ENCODE results near the gene SVIL. TPM values are rescaled to one million over a fixed set of nuclear protein-coding genes. Genes with fewer than 3 reads are reported as not detected.
"Not testable (repeated sequence)": the region's sequence is repeated elsewhere in the genome, so short reads cannot be mapped to it uniquely, and the experiment has no call there.

The SVIL gene
- total and polyA plus RNA-seq, 4 experiments from 2014 or later, result 1.1 to 31.2 (median 22.0) TPM

GRCh38 chr10:29522061-29522855 lies 112.5 kb downstream of the SVIL start:
- DNase-seq, result no peak
- H3K27me3 ChIP-seq (ENCODE audit: insufficient read depth, low read length), result no peaks in the 10 kb centered on the region
- H3K27ac Mint-ChIP-seq, result peak overlapping the region in 1 of 7 donors; percentile 57
- POLR2A ChIA-PET (ENCODE audit: partially characterized antibody), result no interaction called here
- peaks cover 22% of the 10 kb centered on the region for H3K36me3 ChIP-seq (ENCODE audit: insufficient read depth, low read length)
- no peak overlapping the region for H3K4me3 Mint-ChIP-seq
- CTCF ChIA-PET (ENCODE audit: partially characterized antibody), result interaction anchor here (1.1 to 3.2 kb wide), 2 partner anchors 9 to 26 kb away, joined by 5 to 14 read pairs; no protein-coding TSS in a partner anchor
- H3K4me1 ChIP-seq (ENCODE audit: insufficient read depth, low read length), result no peaks in the 10 kb centered on the region
- H3K9me3 ChIP-seq (ENCODE audit: control insufficient read depth in 1 of 2, low read length in 2 of 2), result no peaks in the 10 kb centered on the region
- H3K4me1 Mint-ChIP-seq, result peaks cover 0 to 2% (median under 1%) of the 10 kb centered on the region in 4 donors
- H3K27ac ChIP-seq (ENCODE audit: low read depth, low read length), result no peak overlapping the region
- H3K27me3 Mint-ChIP-seq, result no peaks in the 10 kb centered on the region
- H3K9me3 Mint-ChIP-seq, result no peaks in the 10 kb centered on the region
- intact Hi-C loops (cut with micrococcal nuclease), result loop anchor here (5.0 kb wide), 1 partner anchor 215 kb away; no protein-coding TSS in a partner anchor
- H3K36me3 Mint-ChIP-seq, result peaks cover 64 to 71% of the 10 kb centered on the region in 2 donors
- H3K4me3 ChIP-seq (ENCODE audit: low read length in 2 of 2), result no peak overlapping the region

- Mint-ChIP-seq H3K9me3 (no peaks in the 10 kb centered on the region), H3K27ac (no peak overlapping the region), H3K27me3 (no peaks in the 10 kb centered on the region), H3K4me1 (peaks cover 0 to 1% (median 0%) of the 10 kb centered on the region in 4 donors), H3K36me3 (peaks cover 59 to 68% of the 10 kb centered on the region in 2 donors), H3K4me3 (no peak overlapping the region)
- no peaks in the 10 kb centered on the region for H3K9me3 ChIP-seq (ENCODE audit: control insufficient read depth in 1 of 2, low read length in 2 of 2)
- H3K27ac ChIP-seq (ENCODE audit: low read depth, low read length), result no peak overlapping the region
- peaks cover 22% of the 10 kb centered on the region for H3K36me3 ChIP-seq (ENCODE audit: insufficient read depth, low read length)
- CTCF ChIA-PET (ENCODE audit: partially characterized antibody), result interaction anchor here (0.7 to 0.8 kb wide), 2 partner anchors 21 to 23 kb away, joined by 3 read pairs; no protein-coding TSS in a partner anchor
- POLR2A ChIA-PET (ENCODE audit: partially characterized antibody), result no interaction called here
- H3K4me3 ChIP-seq (ENCODE audit: low read length in 2 of 2), result no peak overlapping the region
- no peak for DNase-seq
- intact Hi-C loops (cut with micrococcal nuclease), result loop anchor here (5.0 kb wide), 1 partner anchor 218 kb away; no protein-coding TSS in a partner anchor
- no peaks in the 10 kb centered on the region for H3K27me3 ChIP-seq (ENCODE audit: insufficient read depth, low read length)
- no peaks in the 10 kb centered on the region for H3K4me1 ChIP-seq (ENCODE audit: insufficient read depth, low read length)
These were observed 115.1 kb downstream of the SVIL start for GRCh38 chr10:29519659-29520058.

GRCh38 chr10:29517352-29517923 lies 117.3 kb downstream of the SVIL start:
- POLR2A ChIA-PET (ENCODE audit: partially characterized antibody), result no interaction called here
- intact Hi-C loops (cut with micrococcal nuclease), result no loop called here

GRCh38 chr10:29516309-29516932 lies 118.3 kb downstream of the SVIL start:
- H3K27me3 ChIP-seq (ENCODE audit: insufficient read depth, low read length); H3K27me3 Mint-ChIP-seq; intact Hi-C loops (cut with micrococcal nuclease); H3K4me3 ChIP-seq (ENCODE audit: low read length in 2 of 2); H3K4me3 Mint-ChIP-seq; H3K4me1 Mint-ChIP-seq; H3K9me3 ChIP-seq (ENCODE audit: control insufficient read depth in 1 of 2, low read length in 2 of 2); DNase-seq; H3K9me3 Mint-ChIP-seq; H3K4me1 ChIP-seq (ENCODE audit: insufficient read depth, low read length); H3K27ac ChIP-seq (ENCODE audit: low read depth, low read length); H3K36me3 ChIP-seq (ENCODE audit: insufficient read depth, low read length); H3K27ac Mint-ChIP-seq; POLR2A ChIA-PET (ENCODE audit: partially characterized antibody): not testable (repeated sequence)
- H3K36me3 Mint-ChIP-seq, result peaks cover 39 to 49% of the 10 kb centered on the region in 2 donors
- CTCF ChIA-PET (ENCODE audit: partially characterized antibody), result interaction anchor here (1.2 kb wide), 1 partner anchor 20 kb away, joined by 4 read pairs; no protein-coding TSS in a partner anchor

More at GRCh38 chr10:29517352-29517923, 117.3 kb downstream of the SVIL start:
- Mint-ChIP-seq H3K36me3 (peaks cover 42 to 54% of the 10 kb centered on the region in 2 donors), H3K4me1 (peaks cover 0 to 4% (median 2%) of the 10 kb centered on the region in 4 donors), H3K9me3 (no peaks in the 10 kb centered on the region), H3K4me3 (no peak overlapping the region), H3K27ac (no peak overlapping the region), H3K27me3 (no peaks in the 10 kb centered on the region)
- CTCF ChIA-PET (ENCODE audit: partially characterized antibody), result interaction anchor here (1.1 to 1.2 kb wide), 2 partner anchors 21 to 217 kb away, joined by 3 read pairs; no protein-coding TSS in a partner anchor
- Histone ChIP-seq H3K36me3 (ENCODE audit: insufficient read depth, low read length) (peaks cover 5% of the 10 kb centered on the region), H3K27me3 (ENCODE audit: insufficient read depth, low read length) (no peaks in the 10 kb centered on the region), H3K4me1 (ENCODE audit: insufficient read depth, low read length) (no peaks in the 10 kb centered on the region), H3K9me3 (ENCODE audit: control insufficient read depth in 1 of 2, low read length in 2 of 2) (no peaks in the 10 kb centered on the region), H3K27ac (ENCODE audit: low read depth, low read length) (no peak overlapping the region), H3K4me3 (ENCODE audit: low read length in 2 of 2) (no peak overlapping the region)
- DNase-seq, result no peak

- H3K4me3 Mint-ChIP-seq; H3K27ac ChIP-seq (ENCODE audit: low read depth, low read length); intact Hi-C loops (cut with micrococcal nuclease); DNase-seq; POLR2A ChIA-PET (ENCODE audit: partially characterized antibody); H3K27me3 Mint-ChIP-seq; H3K4me1 Mint-ChIP-seq; H3K27me3 ChIP-seq (ENCODE audit: insufficient read depth, low read length); H3K9me3 Mint-ChIP-seq; H3K4me3 ChIP-seq (ENCODE audit: low read length in 2 of 2); H3K9me3 ChIP-seq (ENCODE audit: control insufficient read depth in 1 of 2, low read length in 2 of 2); H3K36me3 ChIP-seq (ENCODE audit: insufficient read depth, low read length); H3K4me1 ChIP-seq (ENCODE audit: insufficient read depth, low read length): not testable (repeated sequence)
- Mint-ChIP-seq H3K36me3 (peaks cover 35 to 46% of the 10 kb centered on the region in 2 donors), H3K27ac (peak overlapping the region in 1 of 7 donors; percentile 37)
- CTCF ChIA-PET (ENCODE audit: partially characterized antibody), result interaction anchor here (1.2 kb wide), 1 partner anchor 20 kb away, joined by 4 read pairs; no protein-coding TSS in a partner anchor
These were observed 118.9 kb downstream of the SVIL start for GRCh38 chr10:29515879-29516278.

GRCh38 chr10:29515104-29515503 lies 119.7 kb downstream of the SVIL start:
- POLR2A ChIA-PET (ENCODE audit: partially characterized antibody); DNase-seq; H3K9me3 ChIP-seq (ENCODE audit: control insufficient read depth in 1 of 2, low read length in 2 of 2); H3K27me3 Mint-ChIP-seq; H3K4me1 ChIP-seq (ENCODE audit: insufficient read depth, low read length); H3K27me3 ChIP-seq (ENCODE audit: insufficient read depth, low read length); H3K36me3 ChIP-seq (ENCODE audit: insufficient read depth, low read length); H3K4me3 Mint-ChIP-seq; H3K4me1 Mint-ChIP-seq; H3K4me3 ChIP-seq (ENCODE audit: low read length in 2 of 2); intact Hi-C loops (cut with micrococcal nuclease); H3K27ac ChIP-seq (ENCODE audit: low read depth, low read length); H3K9me3 Mint-ChIP-seq: not testable (repeated sequence)
- Mint-ChIP-seq H3K36me3 (peaks cover 31 to 42% of the 10 kb centered on the region in 2 donors), H3K27ac (peak overlapping the region in 1 of 7 donors; percentile 14)
- CTCF ChIA-PET (ENCODE audit: partially characterized antibody), result interaction anchor here (0.9 to 2.8 kb wide), 6 partner anchors 9 to 143 kb away, joined by 3 to 10 read pairs (median 4); no protein-coding TSS in a partner anchor

- intact Hi-C loops (cut with micrococcal nuclease), result no loop called here
- ChIA-PET CTCF (ENCODE audit: partially characterized antibody) (interaction anchor here (1.0 to 3.2 kb wide), 7 partner anchors 9 to 144 kb away, joined by 3 to 15 read pairs (median 8); no protein-coding TSS in a partner anchor), POLR2A (ENCODE audit: partially characterized antibody) (no interaction called here)
- H3K36me3 ChIP-seq (ENCODE audit: insufficient read depth, low read length), result no peaks in the 10 kb centered on the region
- peaks cover 0 to 4% (median 1%) of the 10 kb centered on the region in 4 donors for H3K4me1 Mint-ChIP-seq
- H3K27ac ChIP-seq (ENCODE audit: low read depth, low read length), result no peak overlapping the region
- no peak for DNase-seq
- H3K27ac Mint-ChIP-seq, result no peak overlapping the region
- no peaks in the 10 kb centered on the region for H3K9me3 ChIP-seq (ENCODE audit: control insufficient read depth in 1 of 2, low read length in 2 of 2)
- no peaks in the 10 kb centered on the region for H3K9me3 Mint-ChIP-seq
- no peak overlapping the region for H3K4me3 ChIP-seq (ENCODE audit: low read length in 2 of 2)
- no peaks in the 10 kb centered on the region for H3K4me1 ChIP-seq (ENCODE audit: insufficient read depth, low read length)
- H3K27me3 ChIP-seq (ENCODE audit: insufficient read depth, low read length), result no peaks in the 10 kb centered on the region
- no peaks in the 10 kb centered on the region for H3K27me3 Mint-ChIP-seq
- H3K4me3 Mint-ChIP-seq, result no peak overlapping the region
- H3K36me3 Mint-ChIP-seq, result peaks cover 26 to 38% of the 10 kb centered on the region in 2 donors
These were observed 120.5 kb downstream of the SVIL start for GRCh38 chr10:29514306-29514705.
